Tibial nerve (tissue), 4 donors: ENCODE measurements around the gene DDX60. TPM values are rescaled to one million over a fixed set of nuclear protein-coding genes. Genes with fewer than 3 reads are reported as not detected.

ENCODE experiments used
- DNase-seq, 2 donors: peaks; one replicate each; pipeline ENCODE4 v3.0.0-alpha.2; 2019; ENCODE audit warnings: low spot score in 2 of 2
- H3K27ac ChIP-seq, 4 donors: fragments of 200-600 bp; sonication (generic) in 3 of 4; one replicate each; pipeline ENCODE4 v1.5.1; 2017 to 2019; ENCODE audit warnings: mild to moderate bottlenecking in 1 of 4
- H3K27me3 ChIP-seq, 2 donors: fragments of 200-600 bp; sonication (generic) in 1 of 2; one replicate each; pipeline versions ENCODE4 v1.5.1 to v1.6.0; 2017 to 2019
- H3K36me3 ChIP-seq, 3 donors: fragments of 200-600 bp; sonication (generic); one replicate each; pipeline ENCODE4 v1.5.1; 2018 to 2019
- H3K4me1 ChIP-seq, 4 donors: fragments of 200-600 bp; sonication (generic) in 3 of 4; one replicate each; pipeline ENCODE4 v1.5.1; 2017 to 2019
- H3K4me3 ChIP-seq, 4 donors: fragments of 200-600 bp; sonication (generic) in 3 of 4; one replicate each; pipeline ENCODE4 v1.5.1; 2017 to 2019; ENCODE audit warnings: mild to moderate bottlenecking in 1 of 4, moderate library complexity in 1 of 4
- H3K9me3 ChIP-seq, 4 donors: fragments of 200-600 bp; sonication (generic) in 3 of 4; one replicate each; pipeline ENCODE4 v1.5.1; 2017 to 2019
- EP300 ChIP-seq, 2 donors: sonication (generic); formaldehyde crosslinking; IDR thresholded peaks; one replicate each; pipeline ENCODE4 v1.6.1; 2017; ENCODE audit warnings: antibody characterized with exemption in 2 of 2, mild to moderate bottlenecking in 1 of 2
- POLR2A ChIP-seq, 2 donors: fragments of 450-650 bp; IDR thresholded peaks; one replicate each; pipeline ENCODE4 v1.6.1; 2017; ENCODE audit warnings: antibody characterized with exemption in 2 of 2, mild to moderate bottlenecking in 2 of 2, moderate library complexity in 2 of 2
- WGBS, 2 donors: methylation state at CpG; one replicate each; pipeline ENCODE4 v1.1.5; 2018; 5-methylcytosine and 5-hydroxymethylcytosine counted together
- total RNA-seq, 4 donors: library from RNA; depleted of rRNA; stranded (reverse); fragments of >200 nt; gene quantifications; one replicate each; pipeline ENCODE4 v1.1.0, GENCODE V29; 2016
- TF ChIP-seq, protein P1 (sequence below), 5 experiments: fragments of 200-600 bp in 3 of 5; fragments of 450-650 bp in 2 of 5; sonication (generic) in 3 of 5; IDR thresholded peaks; one replicate each; pipeline ENCODE4 v1.5.1; 2016 to 2019; ENCODE audit warnings: antibody characterized with exemption in 5 of 5, mild to moderate bottlenecking in 3 of 5, moderate library complexity in 2 of 5

The DDX60 gene
- total RNA-seq, 4 donors from 2014 or later = 9.9 to 33.9 (median 20.6) TPM

DNA sequence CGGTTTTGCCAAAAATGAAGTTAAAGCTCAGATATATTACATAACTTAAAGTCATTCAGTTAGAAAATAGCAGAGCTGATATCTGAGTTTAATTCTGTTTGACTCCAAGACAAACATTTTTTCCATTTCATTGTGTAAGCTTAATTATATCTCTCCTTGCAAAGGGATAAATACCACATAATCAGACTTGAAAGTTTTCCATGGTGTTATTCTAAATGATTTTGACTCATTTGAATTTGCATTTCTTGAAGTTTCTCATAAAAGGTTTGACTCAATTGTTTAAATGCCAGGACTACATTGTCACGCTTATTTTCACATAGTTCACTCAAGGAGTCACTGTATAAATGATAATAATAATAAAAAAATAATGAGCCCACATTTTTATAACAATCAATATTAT lies 39.4 kb upstream of the DDX60 start:
- H3K27ac ChIP-seq = no peak overlapping the region
- H3K4me3 ChIP-seq = no peak overlapping the region
- H3K27me3 ChIP-seq = no peaks in the 10 kb centered on the region
- H3K36me3 ChIP-seq = peaks cover 0 to 74% (median 6%) of the 10 kb centered on the region in 3 donors
- peaks cover 0 to 2% (median 0%) of the 10 kb centered on the region in 4 donors for H3K9me3 ChIP-seq
- no peak for DNase-seq
- H3K4me1 ChIP-seq = no peaks in the 10 kb centered on the region
- 46 to 68% methylated on average over 2 of the region's 2 CpGs for WGBS, 2 donors
- TF ChIP-seq POLR2A (IDR thresholded peaks at IDR 0.05) (no peak), EP300 (IDR thresholded peaks at IDR 0.05) (no peak)
- TF ChIP-seq, protein P1, sequence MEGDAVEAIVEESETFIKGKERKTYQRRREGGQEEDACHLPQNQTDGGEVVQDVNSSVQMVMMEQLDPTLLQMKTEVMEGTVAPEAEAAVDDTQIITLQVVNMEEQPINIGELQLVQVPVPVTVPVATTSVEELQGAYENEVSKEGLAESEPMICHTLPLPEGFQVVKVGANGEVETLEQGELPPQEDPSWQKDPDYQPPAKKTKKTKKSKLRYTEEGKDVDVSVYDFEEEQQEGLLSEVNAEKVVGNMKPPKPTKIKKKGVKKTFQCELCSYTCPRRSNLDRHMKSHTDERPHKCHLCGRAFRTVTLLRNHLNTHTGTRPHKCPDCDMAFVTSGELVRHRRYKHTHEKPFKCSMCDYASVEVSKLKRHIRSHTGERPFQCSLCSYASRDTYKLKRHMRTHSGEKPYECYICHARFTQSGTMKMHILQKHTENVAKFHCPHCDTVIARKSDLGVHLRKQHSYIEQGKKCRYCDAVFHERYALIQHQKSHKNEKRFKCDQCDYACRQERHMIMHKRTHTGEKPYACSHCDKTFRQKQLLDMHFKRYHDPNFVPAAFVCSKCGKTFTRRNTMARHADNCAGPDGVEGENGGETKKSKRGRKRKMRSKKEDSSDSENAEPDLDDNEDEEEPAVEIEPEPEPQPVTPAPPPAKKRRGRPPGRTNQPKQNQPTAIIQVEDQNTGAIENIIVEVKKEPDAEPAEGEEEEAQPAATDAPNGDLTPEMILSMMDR (IDR thresholded peaks at IDR 0.05) = no peak

- no peak for DNase-seq
- no peak overlapping the region for H3K4me3 ChIP-seq
- no peaks in the 10 kb centered on the region for H3K27me3 ChIP-seq
- peaks cover 0 to 33% (median 0%) of the 10 kb centered on the region in 3 donors for H3K36me3 ChIP-seq
- H3K27ac ChIP-seq = no peak overlapping the region
- TF ChIP-seq, protein P1 (IDR thresholded peaks at IDR 0.05) = no peak
- TF ChIP-seq EP300 (IDR thresholded peaks at IDR 0.05) (no peak), POLR2A (IDR thresholded peaks at IDR 0.05) (no peak)
- 94 to 95% methylated on average over 1 of the region's 1 CpG for WGBS, 2 donors
- no peaks in the 10 kb centered on the region for H3K4me1 ChIP-seq
- peaks cover 0 to 36% (median 1%) of the 10 kb centered on the region in 4 donors for H3K9me3 ChIP-seq
These were observed 35.2 kb upstream of the DDX60 start for GRCh38 chr4:168353746-168354145.

DNA sequence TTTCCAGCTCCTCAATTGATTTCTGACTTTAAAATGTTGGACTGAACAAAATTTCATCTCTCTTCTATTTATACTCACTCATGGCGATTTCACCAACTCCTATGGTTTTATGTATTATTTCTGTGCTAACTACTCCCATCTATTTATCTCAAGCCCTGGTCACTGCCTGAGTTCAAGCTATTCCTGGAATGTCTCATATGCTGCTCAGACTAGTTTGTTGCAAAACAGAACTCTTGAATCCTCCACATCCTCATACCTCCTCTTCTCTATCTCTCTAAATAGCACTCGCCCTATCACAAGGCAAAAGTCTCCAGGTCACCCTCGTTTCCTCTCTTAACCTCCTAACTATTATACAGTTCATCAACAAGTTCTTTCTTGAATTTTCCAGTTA lies 19.0 kb upstream of the DDX60 start:
- Histone ChIP-seq H3K27ac (no peak overlapping the region), H3K27me3 (no peaks in the 10 kb centered on the region), H3K4me1 (no peaks in the 10 kb centered on the region), H3K36me3 (no peaks in the 10 kb centered on the region), H3K9me3 (peaks cover 0 to under 1% (median 0%) of the 10 kb centered on the region in 4 donors), H3K4me3 (no peak overlapping the region)
- no peak for DNase-seq
- WGBS, 2 donors = 90 to 91% methylated on average over 3 of the region's 3 CpGs
- no peak for TF ChIP-seq POLR2A (IDR thresholded peaks at IDR 0.05)
- TF ChIP-seq, protein P1 (IDR thresholded peaks at IDR 0.05) = no peak
- no peak for TF ChIP-seq EP300 (IDR thresholded peaks at IDR 0.05)

GRCh38 chr4:168336837-168337549 lies 18.4 kb upstream of the DDX60 start:
- WGBS, 2 donors = 85 to 89% methylated on average over 3 of the region's 3 CpGs
- H3K36me3 ChIP-seq = no peaks in the 10 kb centered on the region
- H3K27ac ChIP-seq = no peak overlapping the region
- no peaks in the 10 kb centered on the region for H3K4me1 ChIP-seq
- no peaks in the 10 kb centered on the region for H3K9me3 ChIP-seq
- H3K27me3 ChIP-seq = no peaks in the 10 kb centered on the region
- TF ChIP-seq POLR2A (IDR thresholded peaks at IDR 0.05) (no peak), EP300 (IDR thresholded peaks at IDR 0.05) (no peak)
- TF ChIP-seq, protein P1 (IDR thresholded peaks at IDR 0.05) = no peak
- no peak overlapping the region for H3K4me3 ChIP-seq
- no peak for DNase-seq

DNA sequence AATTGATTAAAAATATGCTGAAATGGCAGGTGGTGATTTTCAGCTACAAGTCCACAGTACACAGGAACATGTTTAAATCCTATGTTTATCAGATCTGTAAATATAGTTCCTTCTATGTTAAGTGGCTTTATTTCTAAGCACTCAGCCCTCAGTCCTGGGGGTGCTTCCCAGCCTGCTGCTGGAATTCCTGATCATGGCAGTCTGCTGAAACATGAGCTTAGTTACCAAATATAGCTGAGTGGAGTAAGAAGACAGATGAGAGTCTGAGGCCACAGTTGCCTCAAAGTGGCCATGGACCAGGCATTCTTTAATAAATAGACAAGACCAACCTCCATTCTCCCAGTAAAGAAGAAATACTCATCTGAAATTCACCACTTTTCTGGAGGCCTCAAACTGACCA lies 17.1 kb upstream of the DDX60 start:
- H3K27me3 ChIP-seq = no peaks in the 10 kb centered on the region
- no peak overlapping the region for H3K4me3 ChIP-seq
- no peaks in the 10 kb centered on the region for H3K4me1 ChIP-seq
- H3K36me3 ChIP-seq = no peaks in the 10 kb centered on the region
- H3K9me3 ChIP-seq = no peaks in the 10 kb centered on the region
- no peak for DNase-seq
- TF ChIP-seq POLR2A (IDR thresholded peaks at IDR 0.05) = no peak
- TF ChIP-seq, protein P1 (IDR thresholded peaks at IDR 0.05) = no peak
- TF ChIP-seq EP300 (IDR thresholded peaks at IDR 0.05) = no peak
- H3K27ac ChIP-seq = no peak overlapping the region
